HEK293 (cell line): ENCODE data around the gene RDX.

Experiments used
- SP2 ChIP-seq: fragments of 450-650 bp; formaldehyde crosslinking; IDR thresholded peaks from 2 replicates; pipeline ENCODE4 v1.5.1; 2016; ENCODE audit warnings: missing biosample characterization, missing genetic modification characterization
- ZNF133 ChIP-seq: fragments of 450-650 bp; formaldehyde crosslinking; IDR thresholded peaks from 2 replicates; pipeline ENCODE4 v1.5.1; 2016; ENCODE audit warnings: missing biosample characterization, missing genetic modification characterization
- ZNF560 ChIP-seq: fragments of 450-650 bp; formaldehyde crosslinking; IDR thresholded peaks from 2 replicates; pipeline ENCODE4 v1.5.1; 2017; ENCODE audit warnings: missing biosample characterization, missing genetic modification characterization, borderline replicate concordance
- TF ChIP-seq, protein P1 (sequence below): fragments of 450-650 bp; formaldehyde crosslinking; IDR thresholded peaks from 2 replicates; pipeline ENCODE4 v1.5.1; 2016; ENCODE audit warnings: missing biosample characterization, missing genetic modification characterization
- TF ChIP-seq, protein P2 (sequence below): fragments of 450-650 bp; formaldehyde crosslinking; IDR thresholded peaks from 2 replicates; pipeline ENCODE4 v1.5.1; 2016; ENCODE audit warnings: missing biosample characterization, missing genetic modification characterization

DNA sequence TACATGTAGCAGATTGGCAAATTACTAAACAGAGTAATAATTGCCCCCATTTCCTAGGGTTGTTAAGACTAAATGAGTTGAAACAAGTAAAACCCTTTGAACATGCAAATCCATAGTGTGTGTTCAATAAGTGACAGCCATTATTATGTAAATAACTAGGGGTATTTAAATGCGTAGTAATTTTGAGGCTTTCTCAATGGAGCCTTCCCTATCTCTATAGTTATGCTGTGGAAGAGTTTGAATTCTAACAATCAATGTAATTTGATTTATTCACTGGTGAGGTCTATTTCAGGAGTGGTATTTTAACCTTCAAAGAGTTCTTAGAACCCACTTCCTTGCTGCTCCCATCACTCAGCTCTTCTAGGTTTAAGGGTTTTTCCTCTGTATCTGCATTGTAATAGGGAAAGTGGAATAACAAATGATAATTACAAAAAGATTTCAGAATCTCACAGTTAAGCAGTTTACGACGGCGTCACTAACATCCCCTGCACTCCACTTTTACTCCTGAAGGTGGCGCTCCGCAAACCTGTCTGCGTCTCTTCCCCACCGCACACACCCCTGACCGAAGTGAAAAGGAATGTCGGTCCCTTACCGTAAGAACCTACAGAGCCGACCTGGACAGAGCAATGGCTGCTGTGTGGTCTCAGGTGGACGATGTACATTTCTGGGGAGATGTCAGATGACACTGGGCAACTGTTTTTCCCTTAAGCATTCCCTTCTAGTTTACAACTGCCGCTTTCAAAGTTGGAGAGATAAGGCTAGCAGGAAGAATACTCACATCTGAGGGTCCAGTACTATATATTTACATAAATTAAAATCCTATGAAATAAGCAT, 122.4 kb downstream of the RDX start:
- TF ChIP-seq ZNF133 (tag by site-specific recombination) (no peak), ZNF560 (tag by site-specific recombination) (no peak), SP2 (tag by site-specific recombination) (no peak)
- TF ChIP-seq, protein P1, sequence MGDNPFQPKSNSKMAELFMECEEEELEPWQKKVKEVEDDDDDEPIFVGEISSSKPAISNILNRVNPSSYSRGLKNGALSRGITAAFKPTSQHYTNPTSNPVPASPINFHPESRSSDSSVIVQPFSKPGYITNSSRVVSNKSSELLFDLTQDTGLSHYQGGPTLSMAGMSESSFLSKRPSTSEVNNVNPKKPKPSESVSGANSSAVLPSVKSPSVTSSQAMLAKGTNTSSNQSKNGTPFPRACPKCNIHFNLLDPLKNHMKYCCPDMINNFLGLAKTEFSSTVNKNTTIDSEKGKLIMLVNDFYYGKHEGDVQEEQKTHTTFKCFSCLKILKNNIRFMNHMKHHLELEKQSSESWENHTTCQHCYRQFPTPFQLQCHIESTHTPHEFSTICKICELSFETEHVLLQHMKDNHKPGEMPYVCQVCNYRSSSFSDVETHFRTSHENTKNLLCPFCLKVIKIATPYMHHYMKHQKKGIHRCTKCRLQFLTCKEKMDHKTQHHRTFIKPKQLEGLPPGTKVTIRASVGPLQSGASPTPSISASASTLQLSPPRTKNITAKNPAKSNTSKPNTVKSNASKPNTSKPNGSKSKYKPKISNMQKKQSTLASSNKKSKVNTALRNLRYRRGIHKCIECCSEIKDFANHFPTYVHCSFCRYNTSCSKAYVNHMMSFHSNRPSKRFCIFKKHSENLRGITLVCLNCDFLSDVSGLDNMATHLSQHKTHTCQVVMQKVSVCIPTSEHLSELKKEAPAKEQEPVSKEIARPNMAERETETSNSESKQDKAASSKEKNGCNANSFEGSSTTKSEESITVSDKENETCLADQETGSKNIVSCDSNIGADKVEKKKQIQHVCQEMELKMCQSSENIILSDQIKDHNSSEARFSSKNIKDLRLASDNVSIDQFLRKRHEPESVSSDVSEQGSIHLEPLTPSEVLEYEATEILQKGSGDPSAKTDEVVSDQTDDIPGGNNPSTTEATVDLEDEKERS (tag by site-specific recombination), result no peak
- TF ChIP-seq, protein P2, sequence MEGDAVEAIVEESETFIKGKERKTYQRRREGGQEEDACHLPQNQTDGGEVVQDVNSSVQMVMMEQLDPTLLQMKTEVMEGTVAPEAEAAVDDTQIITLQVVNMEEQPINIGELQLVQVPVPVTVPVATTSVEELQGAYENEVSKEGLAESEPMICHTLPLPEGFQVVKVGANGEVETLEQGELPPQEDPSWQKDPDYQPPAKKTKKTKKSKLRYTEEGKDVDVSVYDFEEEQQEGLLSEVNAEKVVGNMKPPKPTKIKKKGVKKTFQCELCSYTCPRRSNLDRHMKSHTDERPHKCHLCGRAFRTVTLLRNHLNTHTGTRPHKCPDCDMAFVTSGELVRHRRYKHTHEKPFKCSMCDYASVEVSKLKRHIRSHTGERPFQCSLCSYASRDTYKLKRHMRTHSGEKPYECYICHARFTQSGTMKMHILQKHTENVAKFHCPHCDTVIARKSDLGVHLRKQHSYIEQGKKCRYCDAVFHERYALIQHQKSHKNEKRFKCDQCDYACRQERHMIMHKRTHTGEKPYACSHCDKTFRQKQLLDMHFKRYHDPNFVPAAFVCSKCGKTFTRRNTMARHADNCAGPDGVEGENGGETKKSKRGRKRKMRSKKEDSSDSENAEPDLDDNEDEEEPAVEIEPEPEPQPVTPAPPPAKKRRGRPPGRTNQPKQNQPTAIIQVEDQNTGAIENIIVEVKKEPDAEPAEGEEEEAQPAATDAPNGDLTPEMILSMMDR, result peak; percentile 67
